ENCODE measurements around the gene LIM2.

DNA sequence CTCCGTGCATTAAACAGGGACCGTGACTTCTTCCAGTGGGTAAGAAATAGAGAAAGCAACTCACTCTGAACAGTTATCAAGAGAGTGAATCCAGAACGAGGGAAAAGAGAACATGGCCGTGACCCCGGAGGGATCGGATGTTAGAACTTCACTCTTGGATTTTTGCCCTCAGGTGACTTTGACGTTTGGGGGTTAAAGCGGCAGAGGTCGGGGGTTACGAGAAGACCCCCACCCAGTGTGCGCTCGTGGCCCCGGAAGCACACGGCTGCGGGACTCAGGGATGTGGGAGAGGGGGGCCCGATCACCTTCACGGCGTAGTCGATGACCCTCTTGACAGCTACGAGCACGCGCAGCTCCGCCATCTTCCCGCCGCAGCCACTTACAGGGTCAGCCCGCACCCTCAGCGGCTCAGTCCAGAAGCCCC is 21.8 kb downstream of the LIM2 start, which contains the start of gene ETFB:
- TF ChIP-seq, protein P1, sequence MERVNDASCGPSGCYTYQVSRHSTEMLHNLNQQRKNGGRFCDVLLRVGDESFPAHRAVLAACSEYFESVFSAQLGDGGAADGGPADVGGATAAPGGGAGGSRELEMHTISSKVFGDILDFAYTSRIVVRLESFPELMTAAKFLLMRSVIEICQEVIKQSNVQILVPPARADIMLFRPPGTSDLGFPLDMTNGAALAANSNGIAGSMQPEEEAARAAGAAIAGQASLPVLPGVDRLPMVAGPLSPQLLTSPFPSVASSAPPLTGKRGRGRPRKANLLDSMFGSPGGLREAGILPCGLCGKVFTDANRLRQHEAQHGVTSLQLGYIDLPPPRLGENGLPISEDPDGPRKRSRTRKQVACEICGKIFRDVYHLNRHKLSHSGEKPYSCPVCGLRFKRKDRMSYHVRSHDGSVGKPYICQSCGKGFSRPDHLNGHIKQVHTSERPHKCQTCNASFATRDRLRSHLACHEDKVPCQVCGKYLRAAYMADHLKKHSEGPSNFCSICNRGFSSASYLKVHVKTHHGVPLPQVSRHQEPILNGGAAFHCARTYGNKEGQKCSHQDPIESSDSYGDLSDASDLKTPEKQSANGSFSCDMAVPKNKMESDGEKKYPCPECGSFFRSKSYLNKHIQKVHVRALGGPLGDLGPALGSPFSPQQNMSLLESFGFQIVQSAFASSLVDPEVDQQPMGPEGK (CRISPR knock-in tag; IDR thresholded peaks at IDR 0.05; ENCODE audit: borderline replicate concordance): no peak
- TF ChIP-seq, protein P2, sequence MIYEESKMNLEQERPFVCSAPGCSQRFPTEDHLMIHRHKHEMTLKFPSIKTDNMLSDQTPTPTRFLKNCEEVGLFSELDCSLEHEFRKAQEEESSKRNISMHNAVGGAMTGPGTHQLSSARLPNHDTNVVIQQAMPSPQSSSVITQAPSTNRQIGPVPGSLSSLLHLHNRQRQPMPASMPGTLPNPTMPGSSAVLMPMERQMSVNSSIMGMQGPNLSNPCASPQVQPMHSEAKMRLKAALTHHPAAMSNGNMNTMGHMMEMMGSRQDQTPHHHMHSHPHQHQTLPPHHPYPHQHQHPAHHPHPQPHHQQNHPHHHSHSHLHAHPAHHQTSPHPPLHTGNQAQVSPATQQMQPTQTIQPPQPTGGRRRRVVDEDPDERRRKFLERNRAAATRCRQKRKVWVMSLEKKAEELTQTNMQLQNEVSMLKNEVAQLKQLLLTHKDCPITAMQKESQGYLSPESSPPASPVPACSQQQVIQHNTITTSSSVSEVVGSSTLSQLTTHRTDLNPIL (CRISPR knock-in tag; IDR thresholded peaks at IDR 0.05; ENCODE audit: low read depth): no peak
- no peak for TF ChIP-seq SNAI2 (CRISPR knock-in tag; IDR thresholded peaks at IDR 0.05)

All from SK-N-SH treated with all-trans-retinoic acid at 6 μM for 48 hours (cell line).